Gastroesophageal sphincter (tissue), 3 donors: ENCODE results near the gene SLC44A3.

Experiments used
- POLR2A ChIP-seq, 2 donors: fragments of 450-650 bp; IDR thresholded peaks; one replicate each; pipeline ENCODE4 v1.6.1; 2017; ENCODE audit warnings: antibody characterized with exemption in 2 of 2, mild to moderate bottlenecking in 2 of 2, moderate library complexity in 1 of 2
- TF ChIP-seq, protein P1 (sequence below), 4 experiments: fragments of 200-600 bp in 2 of 4; fragments of 450-650 bp in 2 of 4; sonication (generic) in 1 of 4; IDR thresholded peaks; one replicate each; pipeline ENCODE4 v1.5.1; 2017 to 2019; ENCODE audit warnings: antibody characterized with exemption in 4 of 4, mild to moderate bottlenecking in 2 of 4, moderate library complexity in 2 of 4

DNA sequence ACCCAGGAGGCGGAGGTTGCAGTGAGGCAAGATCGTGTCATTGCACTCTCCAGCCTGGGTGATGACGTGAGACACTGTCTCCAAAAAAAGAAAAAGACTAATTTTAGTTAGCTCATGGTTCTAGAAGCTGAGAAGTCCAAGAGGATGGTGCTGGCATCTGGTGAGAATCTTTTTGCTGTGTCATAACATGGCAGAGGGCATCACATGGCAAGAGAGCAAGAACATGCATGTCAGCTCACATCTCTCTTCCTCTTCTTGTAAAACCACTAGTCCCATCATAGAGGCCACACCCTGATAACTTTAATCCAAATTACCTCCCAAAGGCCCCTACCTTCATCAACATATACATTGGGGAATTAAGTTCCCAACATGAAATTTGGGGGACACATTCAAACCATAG, 120.6 kb downstream of the SLC44A3 start:
- TF ChIP-seq, protein P1, sequence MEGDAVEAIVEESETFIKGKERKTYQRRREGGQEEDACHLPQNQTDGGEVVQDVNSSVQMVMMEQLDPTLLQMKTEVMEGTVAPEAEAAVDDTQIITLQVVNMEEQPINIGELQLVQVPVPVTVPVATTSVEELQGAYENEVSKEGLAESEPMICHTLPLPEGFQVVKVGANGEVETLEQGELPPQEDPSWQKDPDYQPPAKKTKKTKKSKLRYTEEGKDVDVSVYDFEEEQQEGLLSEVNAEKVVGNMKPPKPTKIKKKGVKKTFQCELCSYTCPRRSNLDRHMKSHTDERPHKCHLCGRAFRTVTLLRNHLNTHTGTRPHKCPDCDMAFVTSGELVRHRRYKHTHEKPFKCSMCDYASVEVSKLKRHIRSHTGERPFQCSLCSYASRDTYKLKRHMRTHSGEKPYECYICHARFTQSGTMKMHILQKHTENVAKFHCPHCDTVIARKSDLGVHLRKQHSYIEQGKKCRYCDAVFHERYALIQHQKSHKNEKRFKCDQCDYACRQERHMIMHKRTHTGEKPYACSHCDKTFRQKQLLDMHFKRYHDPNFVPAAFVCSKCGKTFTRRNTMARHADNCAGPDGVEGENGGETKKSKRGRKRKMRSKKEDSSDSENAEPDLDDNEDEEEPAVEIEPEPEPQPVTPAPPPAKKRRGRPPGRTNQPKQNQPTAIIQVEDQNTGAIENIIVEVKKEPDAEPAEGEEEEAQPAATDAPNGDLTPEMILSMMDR (IDR thresholded peaks at IDR 0.05) = no peak
- TF ChIP-seq POLR2A (IDR thresholded peaks at IDR 0.05) = no peak
